SK-N-SH (cell line): ENCODE results near the gene ELAC1. TPM values are rescaled to one million over a fixed set of nuclear protein-coding genes. Genes with fewer than 3 reads are reported as not detected.

Experiments
- CTCF ChIA-PET: fragments of 300-600, 350-600 bp; formaldehyde crosslinking; extraction: SDS; loops from one replicate; lab custom pipeline; 2021; lab: Yijun Ruan, JAX
- POLR2A ChIA-PET: fragments of 350-600 bp; sonication (Branson Sonifier 250); formaldehyde crosslinking; extraction: SDS; loops from one replicate; lab custom pipeline; 2020; ENCODE audit warnings: antibody characterized with exemption, inconsistent platforms; lab: Yijun Ruan, JAX
- DNase-seq: peaks from one replicate; pipeline ENCODE4 v3.0.0; 2012
- H2AFZ ChIP-seq: fragments of 200-600 bp; sonication (generic); 2 replicates; pipeline ENCODE4 v1.8.1; 2016; ENCODE audit warnings: antibody characterized with exemption, mild to moderate bottlenecking, low read depth
- H3F3A ChIP-seq: fragments of 200-600 bp; sonication (generic); replicated peaks from 2 replicates; pipeline ENCODE3; 2016; ENCODE audit warnings: antibody characterized with exemption, mild to moderate bottlenecking; ENCODE audit not compliant: insufficient read depth
- H3K27ac ChIP-seq, 2 experiments: fragments of 200-500 bp in 1 of 2; fragments of 200-600 bp in 1 of 2; sonication (Bioruptor generic) in 1 of 2; sonication (generic), shearing (Covaris generic) in 1 of 2; 2 replicates each; pipeline versions ENCODE4 v1.5.1 to v1.6.1; 2014 to 2016; ENCODE audit warnings: low read depth in 2 of 2, inconsistent platforms in 1 of 2, low read length in 1 of 2, mild to moderate bottlenecking in 1 of 2, mixed read lengths in 1 of 2
- H3K27me3 ChIP-seq: fragments of 200-600 bp; sonication (generic), shearing (Covaris generic); 2 replicates; pipeline ENCODE4 v1.6.1; 2016; ENCODE audit warnings: mixed run types; ENCODE audit not compliant: insufficient read depth
- H3K36me3 ChIP-seq, 2 experiments: fragments of 200-500 bp in 1 of 2; fragments of 200-600 bp in 1 of 2; sonication (Bioruptor generic) in 1 of 2; sonication (generic) in 1 of 2; replicated peaks in 1 of 2; 2 replicates each; pipeline versions ENCODE3 to v1.5.1; 2014 to 2016; ENCODE audit warnings: low read length in 1 of 2, mild to moderate bottlenecking in 1 of 2; ENCODE audit not compliant: insufficient read depth in 2 of 2, control insufficient read depth in 1 of 2
- H3K4me1 ChIP-seq, 2 experiments: fragments of 200-500 bp in 1 of 2; fragments of 200-600 bp in 1 of 2; sonication (Bioruptor generic) in 1 of 2; sonication (generic), shearing (Covaris generic) in 1 of 2; 2 replicates each; pipeline versions ENCODE4 v1.5.1 to v1.6.1; 2014 to 2016; ENCODE audit warnings: low read depth in 1 of 2, low read length in 1 of 2, mixed run types in 1 of 2; ENCODE audit not compliant: insufficient read depth in 2 of 2, control insufficient read depth in 1 of 2
- H3K4me2 ChIP-seq: fragments of 200-600 bp; sonication (generic), shearing (Covaris generic); 2 replicates; pipeline ENCODE4 v1.6.1; 2017; ENCODE audit warnings: mixed run types
- H3K4me3 ChIP-seq, 2 experiments: fragments of 200-500 bp in 1 of 2; fragments of 200-600 bp in 1 of 2; sonication (Bioruptor generic) in 1 of 2; sonication (generic), shearing (Covaris generic) in 1 of 2; 2 replicates each; pipeline versions ENCODE4 v1.5.1 to v1.8.1; 2014 to 2016; ENCODE audit warnings: low read depth in 2 of 2, inconsistent platforms in 1 of 2, low read length in 1 of 2, mild to moderate bottlenecking in 1 of 2, mixed read lengths in 1 of 2, moderate library complexity in 1 of 2
- H3K79me2 ChIP-seq: fragments of 200-600 bp; sonication (generic); 2 replicates; pipeline ENCODE4 v1.8.1; 2017; ENCODE audit warnings: mild to moderate bottlenecking; ENCODE audit not compliant: insufficient read depth
- H3K9ac ChIP-seq: fragments of 200-600 bp; sonication (generic); 2 replicates; pipeline ENCODE4 v1.6.1; 2017; ENCODE audit warnings: mixed run types
- H3K9me2 ChIP-seq: fragments of 200-600 bp; sonication (generic); 2 replicates; pipeline ENCODE4 v1.6.1; 2017; ENCODE audit warnings: mixed run types
- H3K9me3 ChIP-seq: fragments of 200-600 bp; sonication (generic); 2 replicates; pipeline ENCODE4 v1.6.1; 2017; ENCODE audit warnings: mixed run types, mild to moderate bottlenecking, moderate library complexity
- H4K20me1 ChIP-seq: fragments of 200-600 bp; sonication (generic); 2 replicates; pipeline ENCODE4 v1.6.1; 2017; ENCODE audit warnings: mild to moderate bottlenecking, mixed run types; ENCODE audit not compliant: insufficient read depth
- CTCF ChIP-seq: fragments of 200-600 bp; sonication (generic); IDR thresholded peaks from 2 replicates; pipeline ENCODE4 v1.6.1; 2017; ENCODE audit warnings: antibody characterized with exemption, mild to moderate bottlenecking, moderate library complexity
- ELF1 ChIP-seq: IDR thresholded peaks from 2 replicates; pipeline ENCODE4 v1.4.0; 2012
- GABPA ChIP-seq: IDR thresholded peaks from 2 replicates; pipeline ENCODE4 v1.4.0; 2012; ENCODE audit warnings: low read depth, mild to moderate bottlenecking
- GATA2 ChIP-seq: sonication (generic); formaldehyde crosslinking; IDR thresholded peaks from 2 replicates; pipeline ENCODE4 v1.5.0; 2020; ENCODE audit warnings: mild to moderate bottlenecking, missing genetic modification reagents
- JUND ChIP-seq: IDR thresholded peaks from 2 replicates; pipeline ENCODE4 v1.4.0; 2012
- MEF2A ChIP-seq: IDR thresholded peaks from 2 replicates; pipeline ENCODE4 v1.4.0; 2012; ENCODE audit warnings: low read depth, borderline replicate concordance
- MXI1 ChIP-seq: IDR thresholded peaks from 2 replicates; pipeline ENCODE4 v1.6.1; 2012; ENCODE audit warnings: mild to moderate bottlenecking, low read depth, low read length, improper control_type of control experiment
- NRF1 ChIP-seq: IDR thresholded peaks from 2 replicates; pipeline ENCODE4 v1.6.1; 2012; ENCODE audit warnings: low read depth, mild to moderate bottlenecking, low read length
- POLR2AphosphoS5 ChIP-seq: IDR thresholded peaks from 2 replicates; pipeline ENCODE4 v1.6.1; 2012; ENCODE audit warnings: low read depth, low read length
- RAD21 ChIP-seq: IDR thresholded peaks from 2 replicates; pipeline ENCODE4 v1.6.1; 2012; ENCODE audit warnings: mild to moderate bottlenecking, low read length
- RCOR1 ChIP-seq: fragments of 150-350 bp; IDR thresholded peaks from 2 replicates; pipeline ENCODE4 v1.6.1; 2017; ENCODE audit warnings: antibody characterized with exemption, low read length
- RFX5 ChIP-seq: IDR thresholded peaks from 2 replicates; pipeline ENCODE4 v1.6.1; 2012; ENCODE audit warnings: mild to moderate bottlenecking, improper control_type of control experiment, low read length
- RXRA ChIP-seq: IDR thresholded peaks from 2 replicates; pipeline ENCODE4 v1.4.0; 2012; ENCODE audit warnings: low read depth, mild to moderate bottlenecking, borderline replicate concordance
- SIN3A ChIP-seq: IDR thresholded peaks from 2 replicates; pipeline ENCODE4 v1.6.1; 2012; ENCODE audit warnings: low read depth, mild to moderate bottlenecking, low read length, moderate library complexity, borderline replicate concordance
- SMC3 ChIP-seq: IDR thresholded peaks from 2 replicates; pipeline ENCODE4 v1.6.1; 2012; ENCODE audit warnings: low read depth, low read length, improper control_type of control experiment
- TAF1 ChIP-seq: IDR thresholded peaks from 2 replicates; pipeline ENCODE4 v1.6.1; 2012; ENCODE audit warnings: low read depth, mild to moderate bottlenecking, low read length, moderate library complexity, borderline replicate concordance
- TEAD4 ChIP-seq: IDR thresholded peaks from 2 replicates; pipeline ENCODE4 v1.4.0; 2012; ENCODE audit warnings: mild to moderate bottlenecking, borderline replicate concordance; ENCODE audit not compliant: insufficient read depth
- USF1 ChIP-seq: IDR thresholded peaks from 2 replicates; pipeline ENCODE4 v1.4.0; 2012; ENCODE audit warnings: low read depth, borderline replicate concordance
- USF2 ChIP-seq: fragments of 150-350 bp; IDR thresholded peaks from 2 replicates; pipeline ENCODE4 v1.6.1; 2017; ENCODE audit warnings: antibody characterized with exemption, low read length, low read depth, borderline replicate concordance
- WGBS: methylation state at CpG from one replicate; pipeline ENCODE4 v1.1.6; 2017; ENCODE audit warnings: low lambda C conversion rate; 5-methylcytosine and 5-hydroxymethylcytosine counted together
- polyA plus RNA-seq, 3 experiments: library from polyadenylated mRNA; depleted of rRNA; stranded (reverse); fragments of >200 nt; gene quantifications; 2 replicates each; pipeline ENCODE4 v1.2.3, GENCODE V29; 2012

The ELAC1 gene
- polyA plus RNA-seq, 1 of the 3 experiments (the other 2 are of a cell fraction): 10.8 TPM

- Histone ChIP-seq H3K9me2 (no peaks in the 10 kb centered on the region), H3K9me3 (no peaks in the 10 kb centered on the region), H3K9ac (no peak overlapping the region), H3K27ac (no peak overlapping the region), H3F3A (peaks cover 12% of the 10 kb centered on the region), H3K4me2 (no peak overlapping the region), H3K79me2 (no peaks in the 10 kb centered on the region; the same call in 1 of the 2 replicates), H3K4me1 (peaks cover 3 to 5% of the 10 kb centered on the region in 2 experiments; a peak in 1 of 4 replicates), H3K27me3 (no peaks in the 10 kb centered on the region), H4K20me1 (0 out of 2 replicates have a peak, but pooled peaks cover 4% of the 10 kb centered on the region), H2AFZ (no peak overlapping the region), H3K4me3 (no peak overlapping the region), H3K36me3 (peaks cover 2 to 15% of the 10 kb centered on the region in 2 experiments)
- no peak for DNase-seq
- ChIA-PET CTCF (interaction anchor here (0.9 to 2.0 kb wide), 2 partner anchors 12 to 14 kb away, joined by 3 to 10 read pairs; partner anchors contain the start of gene ELAC1), POLR2A (no interaction called here)
- TF ChIP-seq CTCF (no peak), SIN3A (no peak), MEF2A (no peak), MXI1 (no peak), GABPA (no peak), RXRA (no peak), USF1 (no peak), RCOR1 (no peak), POLR2AphosphoS5 (no peak), TEAD4 (no peak), ELF1 (no peak), GATA2 (CRISPR knock-in tag) (no peak), JUND (no peak), TAF1 (no peak), RFX5 (no peak), USF2 (no peak), RAD21 (no peak), NRF1 (no peak), SMC3 (no peak)
- 95% methylated on average over 8 of the region's 8 CpGs for WGBS
Observed at GRCh38 chr18:50982086-50982801, 14.4 kb downstream of the ELAC1 start.
